ENCODE measurements around the gene GABRR3.

Gene GABRR3

DNA sequence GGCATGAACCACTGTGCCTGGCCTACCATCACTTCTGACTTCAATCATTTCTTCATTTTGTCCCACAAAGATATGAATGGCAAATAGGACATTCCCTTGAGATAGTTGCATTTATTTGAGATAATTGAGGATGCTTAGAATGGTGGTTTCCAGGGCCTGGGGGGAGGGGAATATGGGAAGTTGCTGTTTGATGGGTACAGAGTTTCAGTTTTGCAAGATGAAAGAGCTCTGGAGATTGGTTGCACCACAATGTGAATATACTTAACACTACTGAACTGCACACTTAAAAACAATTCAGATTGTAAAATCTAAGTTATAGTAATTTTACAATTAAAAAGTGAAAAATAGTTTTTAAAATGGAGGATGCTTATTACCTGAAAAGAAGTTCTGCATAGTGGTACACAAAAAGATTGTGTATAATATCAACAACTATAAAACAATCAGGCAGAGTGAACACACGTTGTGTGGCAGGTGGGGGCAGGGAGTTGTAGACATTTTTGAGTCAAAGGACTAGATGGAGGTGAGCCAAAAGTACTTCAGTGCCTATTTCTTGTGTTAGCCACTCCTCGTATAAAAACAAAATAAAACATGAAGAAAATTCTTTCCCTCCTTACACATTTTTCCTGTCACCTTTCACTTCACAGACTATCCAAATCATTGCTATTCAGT, 44.4 kb downstream of the GABRR3 start:
- no peak for DNase-seq (ENCODE audit: low read depth)

DNA sequence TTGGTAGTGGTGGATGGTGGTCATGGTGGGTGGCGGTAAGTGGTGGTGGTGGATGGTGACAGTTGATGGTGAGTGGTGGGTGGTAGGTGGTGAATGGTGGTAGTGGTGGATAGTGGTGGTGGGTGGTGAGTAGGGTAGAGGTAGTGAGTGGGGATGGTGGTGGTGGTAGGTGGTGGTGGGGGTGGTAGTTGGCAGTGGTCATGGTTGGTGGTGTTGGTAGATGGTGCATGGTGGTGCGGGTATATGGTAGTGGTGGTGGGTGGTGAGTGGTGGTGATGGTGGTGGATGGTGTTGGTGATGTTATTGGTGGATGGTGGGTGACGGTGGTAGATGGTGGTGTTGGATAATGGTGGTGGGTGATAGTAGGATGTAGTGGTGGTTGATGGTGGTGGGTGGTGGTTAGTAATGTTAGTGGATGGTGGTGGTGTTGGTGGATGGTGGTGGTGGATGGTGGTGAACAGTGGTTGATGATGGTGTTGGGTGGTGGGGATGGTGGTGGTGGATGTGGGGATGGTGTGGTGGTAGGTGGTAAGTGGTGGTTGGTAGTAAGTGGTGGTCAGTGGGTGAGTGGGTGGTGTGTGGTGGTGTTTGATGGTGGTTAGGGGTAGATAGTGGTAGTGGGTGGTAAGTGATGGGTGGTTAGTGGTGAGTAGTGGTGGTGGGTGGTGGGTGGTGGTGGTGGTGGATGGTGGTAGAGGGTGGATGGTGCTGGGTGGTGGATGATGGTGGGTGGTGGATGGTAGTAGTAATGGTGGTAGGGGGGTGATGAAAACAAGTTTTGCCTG, 46.1 kb downstream of the GABRR3 start:
- DNase-seq (ENCODE audit: low read depth), result no peak

DNA sequence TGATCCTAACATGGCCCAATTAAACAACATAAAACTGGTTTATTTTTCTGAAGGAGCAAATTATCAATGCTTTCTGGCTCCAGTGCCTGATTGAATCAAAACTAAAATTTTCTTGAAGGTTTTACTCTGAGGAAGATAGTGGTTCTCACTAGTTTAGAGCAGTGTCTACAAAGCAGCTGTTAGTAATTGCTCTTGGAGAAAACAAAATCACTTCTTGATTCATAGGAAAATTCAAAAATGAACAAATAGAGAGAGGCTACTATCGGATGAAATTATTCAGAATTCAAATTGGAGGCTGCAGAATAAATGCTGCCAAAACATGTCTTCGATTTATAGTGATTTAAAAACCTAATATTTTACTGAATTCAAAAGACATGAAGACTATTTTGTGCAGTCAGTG, 47.8 kb downstream of the GABRR3 start:
- no peak for DNase-seq (ENCODE audit: low read depth)

GRCh38 chr3:97983933-97984491, 51.1 kb downstream of the GABRR3 start:
- DNase-seq (ENCODE audit: low read depth), result no peak

GRCh38 chr3:97981886-97982285, 53.2 kb downstream of the GABRR3 start:
- DNase-seq (ENCODE audit: low read depth), result no peak

GRCh38 chr3:97979610-97980009, 55.5 kb downstream of the GABRR3 start:
- DNase-seq (ENCODE audit: low read depth), result no peak

DNA sequence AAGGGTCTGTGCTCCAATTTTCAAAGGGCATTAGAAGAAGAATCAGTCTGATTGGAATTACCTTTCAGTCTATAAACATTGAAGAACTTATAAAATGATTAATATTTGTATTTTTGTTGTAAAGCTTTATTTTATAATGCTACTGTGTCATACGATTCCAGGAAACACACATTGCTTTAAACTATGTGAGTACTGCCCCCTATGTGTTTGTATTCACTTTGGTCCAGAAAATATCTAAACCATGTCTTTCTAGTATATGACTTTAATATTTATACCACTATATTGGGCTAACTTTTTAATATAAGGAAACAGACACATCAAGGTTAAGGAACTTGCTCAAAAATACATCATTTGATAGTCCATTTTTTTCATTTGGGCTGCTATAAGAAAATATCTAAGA, 59.6 kb downstream of the GABRR3 start:
- no peak for DNase-seq (ENCODE audit: low read depth)

- DNase-seq (ENCODE audit: low read depth), result no peak
These were observed 60.1 kb downstream of the GABRR3 start for GRCh38 chr3:97974996-97975395.

- DNase-seq (ENCODE audit: low read depth), result no peak
These were observed 62.1 kb downstream of the GABRR3 start for GRCh38 chr3:97972976-97973375.

- peak; percentile 57 for DNase-seq (ENCODE audit: low read depth)
These were observed 63.2 kb downstream of the GABRR3 start, which contains the start of gene RIOX2 for GRCh38 chr3:97971679-97972567. TSS of gene RIOX2 (minus strand) at chr3:97972431. CDS start at chr3:97967593, 4,838 bp downstream.

- no peak for DNase-seq (ENCODE audit: low read depth)
These were observed 64.0 kb downstream of the GABRR3 start for GRCh38 chr3:97970956-97971620.

- DNase-seq (ENCODE audit: low read depth), result no peak
These were observed 65.0 kb downstream of the GABRR3 start for GRCh38 chr3:97970156-97970555.

GRCh38 chr3:97969541-97969940, 65.6 kb downstream of the GABRR3 start:
- DNase-seq (ENCODE audit: low read depth), result no peak

DNA sequence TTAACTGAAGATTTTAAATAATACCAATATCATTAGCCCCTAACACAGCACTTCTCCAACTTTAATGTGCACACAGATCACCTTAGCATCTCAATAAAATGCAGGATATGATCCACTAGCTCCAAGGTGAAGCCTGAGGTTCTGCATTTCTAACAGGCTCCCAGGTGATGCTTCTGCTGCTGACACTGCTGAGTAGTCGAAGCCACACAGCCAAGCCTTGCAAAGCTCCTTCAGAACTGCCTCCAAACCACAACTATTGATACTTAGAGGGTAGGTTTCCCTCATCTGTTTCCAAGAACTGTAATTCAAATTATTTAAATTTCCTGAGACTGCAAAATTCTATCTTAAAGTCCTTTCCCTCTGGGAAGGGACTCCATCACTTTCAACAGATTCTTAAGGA, 66.7 kb downstream of the GABRR3 start:
- no peak for DNase-seq (ENCODE audit: low read depth)

DNA sequence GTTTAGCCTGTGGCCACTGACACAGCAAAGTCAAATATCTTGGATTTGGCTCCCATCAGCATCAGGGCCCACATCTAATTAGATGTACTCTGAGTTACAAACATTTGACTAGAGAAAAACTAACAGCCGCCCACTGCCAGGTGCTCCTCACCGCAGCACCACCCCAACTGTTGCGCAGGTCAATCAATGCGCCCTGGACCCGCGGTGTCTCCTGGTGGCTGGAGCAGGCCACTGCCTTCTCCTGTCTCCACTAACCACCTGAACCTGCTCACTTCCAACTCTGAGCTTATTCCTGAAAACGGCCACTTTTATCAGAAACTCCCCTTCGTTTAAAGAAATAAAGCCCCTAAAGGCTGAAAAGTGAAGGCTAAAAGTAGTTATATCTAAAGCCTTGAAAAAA, 67.1 kb downstream of the GABRR3 start:
- DNase-seq (ENCODE audit: low read depth), result no peak

GRCh38 chr3:97960993-97961766, 73.9 kb downstream of the GABRR3 start:
- no peak for DNase-seq (ENCODE audit: low read depth)

DNA sequence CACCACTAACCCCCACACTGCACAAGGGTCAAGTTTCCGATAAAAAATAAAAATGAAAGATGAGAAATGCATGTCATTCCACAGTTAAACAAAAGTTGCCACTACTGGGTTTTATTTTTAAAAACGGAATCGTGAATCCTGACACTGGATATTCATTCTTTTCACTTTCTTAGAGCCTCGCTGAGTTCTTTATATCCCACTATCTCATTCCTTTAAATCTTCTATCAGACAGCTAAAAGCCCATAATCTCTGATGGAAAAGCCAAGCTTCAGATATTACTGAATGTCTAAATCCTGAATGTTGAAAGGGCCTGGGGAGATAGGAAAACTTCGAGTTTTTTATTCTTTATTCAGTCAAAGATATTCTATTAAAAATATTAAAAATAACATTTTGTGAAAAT, 74.6 kb downstream of the GABRR3 start:
- peak; percentile 61 for DNase-seq (ENCODE audit: low read depth)

- no peak for DNase-seq (ENCODE audit: low read depth)
These were observed 75.2 kb downstream of the GABRR3 start for GRCh38 chr3:97959872-97960271.

- peak; percentile 33 for DNase-seq (ENCODE audit: low read depth)
These were observed 76.3 kb downstream of the GABRR3 start for GRCh38 chr3:97958796-97959195.

DNA sequence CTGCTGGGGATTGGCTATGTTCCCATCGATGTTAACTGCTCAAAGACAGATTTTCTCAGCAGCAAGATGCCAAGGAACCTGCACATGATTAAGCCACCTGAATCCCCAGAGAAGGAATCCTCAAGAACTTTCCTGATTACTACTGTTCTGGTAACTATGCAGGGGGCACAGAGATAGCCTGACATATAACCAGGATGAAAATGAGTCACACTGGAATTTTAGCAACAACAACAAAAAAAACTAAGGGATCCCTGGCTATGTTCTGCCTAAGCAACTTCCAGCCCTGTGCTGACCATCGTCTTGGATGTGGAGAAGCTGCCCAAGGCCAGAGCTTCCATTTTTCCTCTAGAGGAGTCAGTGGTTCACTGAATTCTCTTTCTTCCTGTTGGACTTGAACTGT, 76.7 kb downstream of the GABRR3 start:
- DNase-seq (ENCODE audit: low read depth), result peak; percentile 83
